ENCODE data around the gene CTBP1. TPM values are rescaled to one million over a fixed set of nuclear protein-coding genes. Genes with fewer than 3 reads are reported as not detected.

Gene CTBP1
- total and polyA plus RNA-seq, 9 of the 15 experiments (the other 6 are each of a cell fraction or from before 2014, with no cell fraction given): 14.5 to 162 (median 68.2) TPM

DNA sequence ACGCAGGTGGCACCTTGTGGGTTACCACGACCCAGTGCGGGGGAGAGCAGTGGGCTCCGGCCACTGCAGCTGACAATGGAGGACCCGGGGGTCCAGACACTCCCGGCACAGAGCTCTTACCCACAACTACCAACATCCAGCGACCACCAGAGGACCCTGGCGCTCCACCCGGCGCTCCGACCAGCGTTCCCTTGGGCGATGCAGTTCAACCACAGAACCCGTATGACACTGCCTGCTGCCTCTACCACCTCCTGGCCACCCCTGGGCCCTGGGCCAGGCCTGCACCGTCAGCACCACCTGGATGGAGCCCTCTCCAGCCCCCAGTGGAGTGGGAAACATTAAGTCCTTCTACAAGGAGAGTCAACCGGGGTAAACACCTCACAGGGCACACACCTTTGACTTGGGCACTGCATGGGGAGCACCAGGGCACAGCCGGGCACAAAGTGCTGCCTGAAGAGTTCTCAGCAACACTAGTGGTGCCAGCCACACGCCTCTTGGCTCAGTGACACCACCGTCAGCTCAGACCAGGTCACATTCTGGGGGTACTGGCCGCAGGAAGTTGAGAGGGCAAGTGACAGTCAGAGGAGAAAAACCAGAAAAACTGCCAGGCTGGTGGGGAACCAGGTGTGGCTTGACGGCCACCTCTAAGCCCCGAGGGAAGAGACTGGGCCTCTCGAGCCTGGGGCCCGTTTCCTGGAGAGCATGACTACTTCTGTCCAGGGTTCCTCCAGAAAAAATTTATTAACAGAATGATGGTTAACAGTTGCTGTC, 2.6 kb downstream of the CTBP1 start:
- no peak for TF ChIP-seq RFX5 (IDR thresholded peaks at IDR 0.05; ENCODE audit: low read depth, low read length)
- peak; percentile 1 for TF ChIP-seq RBM22 (IDR thresholded peaks at IDR 0.05; ENCODE audit: low read depth, low read length, poor library complexity, severe bottlenecking)
- TF ChIP-seq NUFIP1 (IDR thresholded peaks at IDR 0.05; ENCODE audit: partially characterized antibody): no peak
- peak; percentile 26 for TF ChIP-seq POLR2G (IDR thresholded peaks at IDR 0.05; ENCODE audit: low read depth, low read length)
- TF ChIP-seq, protein P1, sequence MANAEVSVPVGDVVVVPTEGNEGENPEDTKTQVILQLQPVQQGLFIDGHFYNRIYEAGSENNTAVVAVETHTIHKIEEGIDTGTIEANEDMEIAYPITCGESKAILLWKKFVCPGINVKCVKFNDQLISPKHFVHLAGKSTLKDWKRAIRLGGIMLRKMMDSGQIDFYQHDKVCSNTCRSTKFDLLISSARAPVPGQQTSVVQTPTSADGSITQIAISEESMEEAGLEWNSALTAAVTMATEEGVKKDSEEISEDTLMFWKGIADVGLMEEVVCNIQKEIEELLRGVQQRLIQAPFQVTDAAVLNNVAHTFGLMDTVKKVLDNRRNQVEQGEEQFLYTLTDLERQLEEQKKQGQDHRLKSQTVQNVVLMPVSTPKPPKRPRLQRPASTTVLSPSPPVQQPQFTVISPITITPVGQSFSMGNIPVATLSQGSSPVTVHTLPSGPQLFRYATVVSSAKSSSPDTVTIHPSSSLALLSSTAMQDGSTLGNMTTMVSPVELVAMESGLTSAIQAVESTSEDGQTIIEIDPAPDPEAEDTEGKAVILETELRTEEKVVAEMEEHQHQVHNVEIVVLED (CRISPR knock-in tag; IDR thresholded peaks at IDR 0.05): no peak
- TF ChIP-seq MBD2 (IDR thresholded peaks at IDR 0.05; ENCODE audit: borderline replicate concordance, low read depth): no peak
- TF ChIP-seq, protein P2, sequence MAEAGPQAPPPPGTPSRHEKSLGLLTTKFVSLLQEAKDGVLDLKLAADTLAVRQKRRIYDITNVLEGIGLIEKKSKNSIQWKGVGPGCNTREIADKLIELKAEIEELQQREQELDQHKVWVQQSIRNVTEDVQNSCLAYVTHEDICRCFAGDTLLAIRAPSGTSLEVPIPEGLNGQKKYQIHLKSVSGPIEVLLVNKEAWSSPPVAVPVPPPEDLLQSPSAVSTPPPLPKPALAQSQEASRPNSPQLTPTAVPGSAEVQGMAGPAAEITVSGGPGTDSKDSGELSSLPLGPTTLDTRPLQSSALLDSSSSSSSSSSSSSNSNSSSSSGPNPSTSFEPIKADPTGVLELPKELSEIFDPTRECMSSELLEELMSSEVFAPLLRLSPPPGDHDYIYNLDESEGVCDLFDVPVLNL (CRISPR knock-in tag; IDR thresholded peaks at IDR 0.05; ENCODE audit: low read depth): no peak
- H3K4me1 ChIP-seq (replicated peaks in 1 of 2; ENCODE audit: control insufficient read depth in 2 of 2, insufficient read depth in 2 of 2, low read length in 2 of 2): peaks cover 4 to 91% of the 10 kb centered on the region in 2 experiments; a peak in 4 of 5 replicates
- DNase-seq (ENCODE audit: extremely low read depth in 1 of 4, low spot score in 3 of 4): peak in 1 of 4 experiments; percentile 6

More for the DNA sequence above, 2.6 kb downstream of the CTBP1 start:
- intact Hi-C loops (cut with micrococcal nuclease) (no loop called here), in situ Hi-C loops (cut with MboI) (no loop called here)
- Histone ChIP-seq H3K4me2 (ENCODE audit: insufficient read depth, low read length) (peak overlapping the region; percentile 22; the same call in 1 of the 2 replicates), H4K20me1 (replicated peaks; ENCODE audit: control insufficient read depth, insufficient read depth, low read length) (no peaks in the 10 kb centered on the region; the same call in 1 of the 2 replicates), H3K4me3 (no peak overlapping the region; the same call in 1 of the 2 replicates), H3K9me1 (ENCODE audit: control insufficient read depth, insufficient read depth, low read length) (peaks cover 14% of the 10 kb centered on the region), H3K27me3 (ENCODE audit: control insufficient read depth in 2 of 2, insufficient read depth in 2 of 2, low read length in 2 of 2) (no peaks in the 10 kb centered on the region), H3K27ac (ENCODE audit: extremely low read depth, low read depth, low read length) (no peak overlapping the region), H3K36me3 (ENCODE audit: control insufficient read depth, insufficient read depth, low read length) (peaks cover 28% of the 10 kb centered on the region; the same call in 2 of the 3 replicates), H3K9ac (ENCODE audit: insufficient read depth in 1 of 2, low read depth in 2 of 2, low read length in 2 of 2) (peak overlapping the region; percentile 91 to 94; a peak in 2 of 4 replicates), H2AFZ (ENCODE audit: low read depth, low read length) (no peak overlapping the region), H3K79me2 (ENCODE audit: control insufficient read depth, insufficient read depth, low read length) (peaks cover 81% of the 10 kb centered on the region), H3K9me3 (replicated peaks; ENCODE audit: control insufficient read depth, insufficient read depth, low read depth, low read length) (peaks cover 6% of the 10 kb centered on the region)
- TSS peak; percentile 42 for BruUV-seq (replicated peaks)
- POLR2A ChIA-PET: interaction anchor here (0.9 kb wide), 1 partner anchor 62 kb away, joined by 3 read pairs; no protein-coding TSS in a partner anchor
- CTCF ChIA-PET (ENCODE audit: low intra/inter-chr PET ratio): no interaction called here
- 79% methylated on average over 20 of the region's 24 CpGs for WGBS (ENCODE audit: insufficient coverage, low coverage, missing lambda C conversion rate)
- ATAC-seq: no peak
- no peak for FAIRE-seq

Data from K562 (cell line).